Measurements from ENCODE around the gene NELL1. TPM values are rescaled to one million over a fixed set of nuclear protein-coding genes. Genes with fewer than 3 reads are reported as not detected.

NELL1 gene
- polyA plus RNA-seq, 2 of the 4 experiments (the other 2 are of a cell fraction): not detected

DNA sequence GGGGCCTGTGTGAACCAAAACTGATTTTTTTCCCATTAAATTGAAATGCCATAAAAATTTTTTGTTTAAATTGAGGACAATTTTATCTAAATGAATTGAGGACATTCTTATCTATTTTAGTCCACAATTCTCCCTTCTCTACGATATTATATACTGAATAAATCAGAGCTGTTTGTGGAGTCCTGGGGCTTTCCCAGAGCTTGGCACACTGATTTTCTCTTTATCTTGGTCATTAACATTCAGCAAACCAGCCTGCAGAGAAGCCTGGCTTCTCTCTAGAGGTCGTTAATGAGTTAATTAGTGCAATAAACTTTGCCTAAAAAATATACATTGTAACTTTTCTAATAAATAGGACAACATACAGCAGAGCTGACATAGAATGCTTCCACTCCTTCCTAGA lies 615.7 kb downstream of the NELL1 start:
- Histone ChIP-seq H3K4me1 (no peaks in the 10 kb centered on the region), H3K27ac (no peak overlapping the region), H3K9me3 (peaks cover 3% of the 10 kb centered on the region; the same call in 1 of the 3 replicates), H3K4me2 (no peak overlapping the region), H3K4me3 (no peak overlapping the region)
- TF ChIP-seq, protein P1, sequence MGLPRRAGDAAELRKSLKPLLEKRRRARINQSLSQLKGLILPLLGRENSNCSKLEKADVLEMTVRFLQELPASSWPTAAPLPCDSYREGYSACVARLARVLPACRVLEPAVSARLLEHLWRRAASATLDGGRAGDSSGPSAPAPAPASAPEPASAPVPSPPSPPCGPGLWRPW (IDR thresholded peaks at IDR 0.05): no peak
- TF ChIP-seq POLR2A (IDR thresholded peaks at IDR 0.05; ENCODE audit: low read length): no peak
- TF ChIP-seq BHLHE40 (IDR thresholded peaks at IDR 0.05; ENCODE audit: low read depth, low read length): no peak
- no peak for TF ChIP-seq NPAS2 (CRISPR knock-in tag; IDR thresholded peaks at IDR 0.05; ENCODE audit: borderline replicate concordance)
- ChIA-PET POLR2A (no interaction called here), CTCF (no interaction called here)
- ATAC-seq (no peak), FAIRE-seq (no peak), DNase-seq (ENCODE audit: low read depth in 1 of 2, low spot score in 1 of 2) (no peak)
- WGBS (ENCODE audit: missing lambda C conversion rate): 1% methylated on average over 2 of the region's 2 CpGs

DNA sequence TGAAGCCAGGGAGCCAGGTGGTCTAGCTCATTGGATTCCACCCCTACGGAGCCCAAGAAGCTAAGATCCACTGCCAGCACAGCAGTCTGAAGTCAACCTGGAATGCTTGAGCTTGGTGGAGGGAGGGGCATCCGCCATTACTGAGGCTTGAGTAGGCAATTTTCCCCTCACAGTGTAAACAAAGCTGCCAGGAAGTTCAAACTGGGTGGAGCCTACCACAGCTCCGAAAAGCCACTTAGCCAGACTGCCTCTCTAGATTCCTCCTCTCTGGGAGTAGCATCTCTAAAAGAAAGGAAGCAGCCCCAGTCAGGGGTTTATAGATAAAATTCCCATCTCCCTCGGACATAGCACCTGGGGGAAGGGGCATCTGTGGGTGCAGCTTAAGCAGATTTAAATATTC lies 620.3 kb downstream of the NELL1 start:
- 26% methylated on average over 4 of the region's 4 CpGs for WGBS (ENCODE audit: missing lambda C conversion rate)
- ChIA-PET CTCF (no interaction called here), POLR2A (no interaction called here)
- TF ChIP-seq FOXS1 (CRISPR knock-in tag; IDR thresholded peaks at IDR 0.05): no peak
- TF ChIP-seq, protein P2, sequence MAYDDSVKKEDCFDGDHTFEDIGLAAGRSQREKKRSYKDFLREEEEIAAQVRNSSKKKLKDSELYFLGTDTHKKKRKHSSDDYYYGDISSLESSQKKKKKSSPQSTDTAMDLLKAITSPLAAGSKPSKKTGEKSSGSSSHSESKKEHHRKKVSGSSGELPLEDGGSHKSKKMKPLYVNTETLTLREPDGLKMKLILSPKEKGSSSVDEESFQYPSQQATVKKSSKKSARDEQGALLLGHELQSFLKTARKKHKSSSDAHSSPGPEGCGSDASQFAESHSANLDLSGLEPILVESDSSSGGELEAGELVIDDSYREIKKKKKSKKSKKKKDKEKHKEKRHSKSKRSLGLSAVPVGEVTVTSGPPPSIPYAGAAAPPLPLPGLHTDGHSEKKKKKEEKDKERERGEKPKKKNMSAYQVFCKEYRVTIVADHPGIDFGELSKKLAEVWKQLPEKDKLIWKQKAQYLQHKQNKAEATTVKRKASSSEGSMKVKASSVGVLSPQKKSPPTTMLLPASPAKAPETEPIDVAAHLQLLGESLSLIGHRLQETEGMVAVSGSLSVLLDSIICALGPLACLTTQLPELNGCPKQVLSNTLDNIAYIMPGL (CRISPR knock-in tag; IDR thresholded peaks at IDR 0.05; ENCODE audit: borderline replicate concordance): no peak
- no peak for TF ChIP-seq EP300 (IDR thresholded peaks at IDR 0.05)
- TF ChIP-seq FOSB (CRISPR knock-in tag; IDR thresholded peaks at IDR 0.05): no peak
- no peak for TF ChIP-seq HOXA7 (CRISPR knock-in tag; IDR thresholded peaks at IDR 0.05)
- TF ChIP-seq MYC (IDR thresholded peaks at IDR 0.05; ENCODE audit: borderline replicate concordance, low read length): no peak
- no peak for TF ChIP-seq RAD21 (conservative IDR thresholded peaks at IDR 0.05 in 1 of 2, IDR thresholded peaks at IDR 0.05 in 1 of 2)
- TF ChIP-seq NR3C1 (IDR thresholded peaks at IDR 0.05): no peak
- no peak for TF ChIP-seq RNF2 (IDR thresholded peaks at IDR 0.05; ENCODE audit: borderline replicate concordance, low read depth)
- no peak overlapping the region for H3K4me2 ChIP-seq
- FAIRE-seq (no peak), ATAC-seq (no peak), DNase-seq (ENCODE audit: low read depth in 1 of 2, low spot score in 1 of 2) (no peak)
- no peaks in the 10 kb centered on the region for H3K4me1 ChIP-seq
- H3K9me3 ChIP-seq: 0 out of 3 replicates have a peak, but pooled peaks cover 3% of the 10 kb centered on the region
- H3K4me3 ChIP-seq: no peak overlapping the region
- no peak overlapping the region for H3K27ac ChIP-seq

DNA sequence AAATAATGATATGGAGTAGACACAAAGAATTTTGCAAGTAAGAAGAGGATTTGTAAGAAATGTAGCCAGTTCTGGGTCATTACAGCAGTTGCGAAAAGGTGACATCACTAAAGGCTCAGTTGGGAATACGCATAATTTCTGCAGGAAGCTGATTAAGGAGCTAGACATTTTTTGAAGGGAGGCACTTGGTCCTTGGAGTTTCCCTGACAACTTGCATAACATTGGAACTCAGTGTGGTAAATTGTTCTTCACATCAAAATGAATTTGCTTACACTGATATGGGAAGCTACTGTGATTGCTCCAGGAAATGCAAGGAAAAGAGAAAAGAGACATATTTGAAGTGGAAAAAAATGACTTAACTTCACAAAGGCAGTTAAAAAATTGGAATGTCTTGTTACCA lies 626.1 kb downstream of the NELL1 start:
- WGBS (ENCODE audit: missing lambda C conversion rate): 63% methylated on average over 2 of the region's 2 CpGs

More for the DNA sequence above, 626.1 kb downstream of the NELL1 start:
- POLR2A ChIA-PET: no interaction called here
- ATAC-seq (no peak), FAIRE-seq (no peak), DNase-seq (ENCODE audit: low read depth in 1 of 2, low spot score in 1 of 2) (no peak)
- Histone ChIP-seq H3K9me3 (no peaks in the 10 kb centered on the region; the same call in 2 of the 3 replicates), H3K27ac (no peak overlapping the region), H3K4me3 (no peak overlapping the region), H3K4me2 (no peak overlapping the region), H3K4me1 (no peaks in the 10 kb centered on the region)
- TF ChIP-seq POLR2AphosphoS2 (conservative IDR thresholded peaks at IDR 0.05; ENCODE audit: low read length) (no peak), GATA3 (IDR thresholded peaks at IDR 0.05; ENCODE audit: borderline replicate concordance) (no peak), CHD2 (IDR thresholded peaks at IDR 0.05; ENCODE audit: low read length, partially characterized antibody) (no peak), REST (IDR thresholded peaks at IDR 0.05) (no peak), TP53 (CRISPR knock-in tag; IDR thresholded peaks at IDR 0.05) (no peak), RNF2 (IDR thresholded peaks at IDR 0.05; ENCODE audit: borderline replicate concordance, low read depth) (no peak), PHF8 (IDR thresholded peaks at IDR 0.05; ENCODE audit: borderline replicate concordance, low read depth) (no peak), HOXB5 (CRISPR knock-in tag; IDR thresholded peaks at IDR 0.05) (no peak), SREBF2 (IDR thresholded peaks at IDR 0.05) (no peak), NPAS2 (CRISPR knock-in tag; IDR thresholded peaks at IDR 0.05; ENCODE audit: borderline replicate concordance) (no peak), NFE2L2 (conservative IDR thresholded peaks at IDR 0.05; ENCODE audit: low read length) (no peak), NR3C1 (IDR thresholded peaks at IDR 0.05) (no peak), SMC3 (IDR thresholded peaks at IDR 0.05) (no peak), HDAC2 (IDR thresholded peaks at IDR 0.05) (no peak)
- TF ChIP-seq, protein P3, sequence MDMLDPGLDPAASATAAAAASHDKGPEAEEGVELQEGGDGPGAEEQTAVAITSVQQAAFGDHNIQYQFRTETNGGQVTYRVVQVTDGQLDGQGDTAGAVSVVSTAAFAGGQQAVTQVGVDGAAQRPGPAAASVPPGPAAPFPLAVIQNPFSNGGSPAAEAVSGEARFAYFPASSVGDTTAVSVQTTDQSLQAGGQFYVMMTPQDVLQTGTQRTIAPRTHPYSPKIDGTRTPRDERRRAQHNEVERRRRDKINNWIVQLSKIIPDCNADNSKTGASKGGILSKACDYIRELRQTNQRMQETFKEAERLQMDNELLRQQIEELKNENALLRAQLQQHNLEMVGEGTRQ (IDR thresholded peaks at IDR 0.05): no peak
- CTCF ChIA-PET: no interaction called here

All from A549 (cell line).